Uterus (tissue), 4 donors: ENCODE data around the gene NAALAD2. TPM values are rescaled to one million over a fixed set of nuclear protein-coding genes. Genes with fewer than 3 reads are reported as not detected.

Experiments
- DNase-seq, 2 donors: peaks; one replicate each; pipeline ENCODE4 v3.0.0-alpha.2; 2019 to 2020
- H3K27ac ChIP-seq, 2 donors: fragments of 200-600 bp; sonication (generic); 1 replicate in 1 of 2; 2 replicates in 1 of 2; pipeline ENCODE4 v1.5.1; 2016 to 2018
- H3K27me3 ChIP-seq, 2 donors: fragments of 200-600 bp; sonication (generic); one replicate each; pipeline ENCODE4 v1.5.1; 2018 to 2019; ENCODE audit warnings: control low read depth in 1 of 2
- H3K36me3 ChIP-seq, 2 donors: fragments of 200-600 bp; sonication (generic); one replicate each; pipeline ENCODE4 v1.5.1; 2019; ENCODE audit warnings: control low read depth in 1 of 2
- H3K4me1 ChIP-seq, 2 donors: fragments of 200-600 bp; sonication (generic); one replicate each; pipeline ENCODE4 v1.5.1; 2018 to 2019; ENCODE audit warnings: control low read depth in 1 of 2
- H3K4me3 ChIP-seq, 2 donors: fragments of 200-600 bp; sonication (generic); 1 replicate in 1 of 2; 2 replicates in 1 of 2; pipeline ENCODE4 v1.5.1; 2018 to 2019; ENCODE audit warnings: mild to moderate bottlenecking in 1 of 2
- H3K9me3 ChIP-seq, 2 donors: fragments of 200-600 bp; sonication (generic); one replicate each; pipeline ENCODE4 v1.5.1; 2019; ENCODE audit warnings: control low read depth in 1 of 2
- POLR2A ChIP-seq, 2 donors: fragments of 450-650 bp; IDR thresholded peaks; one replicate each; pipeline ENCODE4 v1.6.1; 2016; ENCODE audit warnings: antibody characterized with exemption in 2 of 2, mild to moderate bottlenecking in 1 of 2, moderate library complexity in 1 of 2
- intact Hi-C: fragments of 100-400 bp; cut with DNase I; formaldehyde crosslinking; loops from one replicate; pipeline ENCODE4 v1.15.1; 2023; ENCODE audit warnings: low total_unique reads
- total RNA-seq, 4 donors: library from RNA; depleted of rRNA in 3 of 4; stranded (reverse); fragments of >200 nt in 3 of 4; gene quantifications; one replicate each; pipeline versions ENCODE4 v1.1.0 to v1.2.4, GENCODE V29; 2014 to 2023
- TF ChIP-seq, protein P1 (sequence below), 4 experiments: fragments of 200-600 bp in 2 of 4; fragments of 450-650 bp in 2 of 4; sonication (generic) in 2 of 4; IDR thresholded peaks; one replicate each; pipeline ENCODE4 v1.5.1; 2016 to 2019; ENCODE audit warnings: antibody characterized with exemption in 4 of 4, mild to moderate bottlenecking in 2 of 4, moderate library complexity in 1 of 4
- donor health status: DM: yes; HTN: yes; CAD: no.

Gene NAALAD2
- total RNA-seq, 4 donors from 2014 or later: 3.5 to 74.8 (median 10.4) TPM

DNA sequence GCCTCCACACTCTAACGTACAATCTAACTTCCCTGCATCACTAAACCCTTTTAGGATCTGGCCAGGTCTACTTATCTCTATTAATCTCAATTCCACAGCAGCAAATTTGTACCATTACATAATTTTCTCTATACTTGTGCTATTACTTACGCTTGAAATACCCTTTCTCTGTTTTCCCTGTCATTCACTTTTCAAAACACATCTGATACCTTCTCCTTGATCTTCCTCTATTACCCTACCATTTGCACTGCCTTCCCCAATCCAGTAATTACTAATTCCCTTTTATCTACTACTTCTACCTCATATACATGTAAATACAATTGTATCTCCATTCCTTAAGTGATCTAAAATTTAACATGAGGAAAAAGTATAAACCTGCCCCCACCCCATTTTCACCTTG lies 74.4 kb downstream of the NAALAD2 start:
- no peak for TF ChIP-seq POLR2A (IDR thresholded peaks at IDR 0.05)
- TF ChIP-seq, protein P1, sequence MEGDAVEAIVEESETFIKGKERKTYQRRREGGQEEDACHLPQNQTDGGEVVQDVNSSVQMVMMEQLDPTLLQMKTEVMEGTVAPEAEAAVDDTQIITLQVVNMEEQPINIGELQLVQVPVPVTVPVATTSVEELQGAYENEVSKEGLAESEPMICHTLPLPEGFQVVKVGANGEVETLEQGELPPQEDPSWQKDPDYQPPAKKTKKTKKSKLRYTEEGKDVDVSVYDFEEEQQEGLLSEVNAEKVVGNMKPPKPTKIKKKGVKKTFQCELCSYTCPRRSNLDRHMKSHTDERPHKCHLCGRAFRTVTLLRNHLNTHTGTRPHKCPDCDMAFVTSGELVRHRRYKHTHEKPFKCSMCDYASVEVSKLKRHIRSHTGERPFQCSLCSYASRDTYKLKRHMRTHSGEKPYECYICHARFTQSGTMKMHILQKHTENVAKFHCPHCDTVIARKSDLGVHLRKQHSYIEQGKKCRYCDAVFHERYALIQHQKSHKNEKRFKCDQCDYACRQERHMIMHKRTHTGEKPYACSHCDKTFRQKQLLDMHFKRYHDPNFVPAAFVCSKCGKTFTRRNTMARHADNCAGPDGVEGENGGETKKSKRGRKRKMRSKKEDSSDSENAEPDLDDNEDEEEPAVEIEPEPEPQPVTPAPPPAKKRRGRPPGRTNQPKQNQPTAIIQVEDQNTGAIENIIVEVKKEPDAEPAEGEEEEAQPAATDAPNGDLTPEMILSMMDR (IDR thresholded peaks at IDR 0.05): no peak
- no peaks in the 10 kb centered on the region for H3K36me3 ChIP-seq
- no peaks in the 10 kb centered on the region for H3K4me1 ChIP-seq
- no peak overlapping the region for H3K27ac ChIP-seq
- intact Hi-C loops: no loop called here
- no peaks in the 10 kb centered on the region for H3K9me3 ChIP-seq
- no peaks in the 10 kb centered on the region for H3K27me3 ChIP-seq
- no peak overlapping the region for H3K4me3 ChIP-seq
- no peak for DNase-seq

DNA sequence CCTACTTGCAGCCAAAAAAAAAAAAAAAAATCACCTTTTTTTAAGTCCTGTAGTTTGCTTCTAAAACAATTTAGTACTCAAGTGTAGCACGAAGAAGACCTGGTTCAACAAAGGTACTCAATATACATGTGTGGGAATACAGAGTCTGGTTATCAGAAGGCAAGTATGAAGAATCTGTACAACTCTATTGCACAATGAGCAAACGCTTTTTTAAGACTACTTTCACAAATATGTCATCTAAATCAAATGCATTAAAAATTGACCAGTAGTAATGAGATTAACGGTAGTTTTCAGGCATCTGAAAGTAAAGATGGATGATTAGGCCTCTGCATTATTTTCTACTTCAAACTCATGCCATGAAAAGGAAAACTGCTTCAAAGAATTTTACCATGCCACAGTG lies 78.9 kb downstream of the NAALAD2 start:
- Histone ChIP-seq H3K27me3 (no peaks in the 10 kb centered on the region), H3K9me3 (no peaks in the 10 kb centered on the region), H3K4me1 (no peaks in the 10 kb centered on the region), H3K27ac (no peak overlapping the region), H3K4me3 (no peak overlapping the region), H3K36me3 (no peaks in the 10 kb centered on the region)
- DNase-seq: no peak
- intact Hi-C loops: no loop called here
- no peak for TF ChIP-seq POLR2A (IDR thresholded peaks at IDR 0.05)
- TF ChIP-seq, protein P1 (IDR thresholded peaks at IDR 0.05): no peak

DNA sequence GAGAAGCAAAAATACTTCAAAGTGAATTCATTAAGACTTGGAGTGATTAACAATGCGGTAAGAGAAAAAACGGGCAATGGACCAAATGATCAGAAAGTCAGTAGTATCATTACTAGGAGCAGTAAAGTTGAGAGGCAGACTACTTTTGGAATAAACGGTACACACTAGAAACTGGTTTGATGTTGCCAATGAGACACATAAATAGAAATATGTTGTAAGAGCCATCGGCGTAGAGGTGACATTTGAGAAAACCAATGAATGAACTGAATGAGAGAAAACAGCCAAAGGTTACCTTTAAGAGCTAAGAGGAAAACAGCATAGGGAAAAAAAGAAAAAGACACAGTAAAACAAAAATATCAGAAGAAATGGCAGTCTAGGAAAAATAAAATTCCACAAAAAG lies 82.1 kb downstream of the NAALAD2 start:
- Histone ChIP-seq H3K9me3 (no peaks in the 10 kb centered on the region), H3K4me3 (no peak overlapping the region), H3K27ac (no peak overlapping the region), H3K4me1 (peaks cover 0 to 6% of the 10 kb centered on the region in 2 donors), H3K27me3 (no peaks in the 10 kb centered on the region), H3K36me3 (no peaks in the 10 kb centered on the region)
- intact Hi-C loops: no loop called here
- TF ChIP-seq POLR2A (IDR thresholded peaks at IDR 0.05): no peak
- TF ChIP-seq, protein P1 (IDR thresholded peaks at IDR 0.05): no peak
- DNase-seq: no peak

DNA sequence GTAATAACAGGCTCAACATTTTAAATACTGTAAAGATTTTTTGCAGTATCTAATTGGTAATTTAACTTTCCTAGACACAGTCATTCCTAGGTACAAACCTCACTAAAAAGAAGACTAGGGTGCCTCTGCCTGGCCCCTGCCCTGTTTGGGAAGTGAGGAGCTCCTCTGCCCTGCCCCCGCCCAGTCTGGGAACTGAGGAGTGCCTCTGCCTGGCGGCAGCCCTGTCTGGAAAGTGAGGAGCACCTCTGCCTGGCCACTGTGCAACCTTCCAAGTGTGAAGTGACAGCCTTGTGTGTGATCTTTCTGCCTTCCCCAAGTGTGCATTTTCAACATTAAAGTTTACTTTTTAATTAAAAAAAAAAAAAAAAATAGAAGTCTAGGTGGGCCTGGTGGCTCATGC lies 84.1 kb downstream of the NAALAD2 start:
- Histone ChIP-seq H3K4me3 (no peak overlapping the region), H3K27ac (no peak overlapping the region), H3K4me1 (peaks cover 0 to 6% of the 10 kb centered on the region in 2 donors), H3K27me3 (no peaks in the 10 kb centered on the region), H3K36me3 (no peaks in the 10 kb centered on the region), H3K9me3 (no peaks in the 10 kb centered on the region)
- intact Hi-C loops: no loop called here
- DNase-seq: no peak
- TF ChIP-seq, protein P1 (IDR thresholded peaks at IDR 0.05): no peak

DNA sequence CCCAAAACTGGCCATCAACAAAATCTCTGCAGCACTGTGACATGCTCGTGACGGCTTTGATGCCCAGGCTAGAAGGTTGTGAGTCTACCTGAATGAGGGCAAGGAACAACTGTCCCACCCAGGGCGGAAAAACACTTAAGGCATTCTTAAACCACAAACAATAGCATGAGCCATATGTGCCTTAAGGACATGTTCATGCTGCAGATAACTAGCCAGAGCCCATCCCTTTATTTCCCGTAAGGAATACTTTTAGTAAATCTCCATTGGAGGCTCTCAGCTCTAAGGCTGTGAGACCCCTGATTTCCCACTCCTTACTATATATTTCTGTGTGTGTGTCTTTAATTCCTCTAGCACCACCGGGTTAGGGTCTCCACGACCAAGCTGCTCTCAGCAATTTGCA lies 85.0 kb downstream of the NAALAD2 start:
- no peak overlapping the region for H3K27ac ChIP-seq
- no peaks in the 10 kb centered on the region for H3K27me3 ChIP-seq
- DNase-seq: no peak
- TF ChIP-seq, protein P1 (IDR thresholded peaks at IDR 0.05): no peak
- no peak for TF ChIP-seq POLR2A (IDR thresholded peaks at IDR 0.05)
- H3K9me3 ChIP-seq: no peaks in the 10 kb centered on the region
- intact Hi-C loops: no loop called here
- H3K36me3 ChIP-seq: no peaks in the 10 kb centered on the region
- peaks cover 0 to 6% of the 10 kb centered on the region in 2 donors for H3K4me1 ChIP-seq
- no peak overlapping the region for H3K4me3 ChIP-seq
